NCI-H1092 treated with DMSO at 0.1 percent for 48 hours (cell line): ENCODE measurements around the gene SMPD2.
"Not testable (repeated sequence)": the region's sequence is repeated elsewhere in the genome, so short reads cannot be mapped to it uniquely, and the experiment has no call there.

Experiments
- DNase-seq: peaks from one replicate; lab custom pipeline; 2025; lab: John Stamatoyannopoulos, UW

SMPD2 gene

GRCh38 chr6:109461205-109461604 is 20.7 kb downstream of the SMPD2 start:
- DNase-seq = not testable (repeated sequence)

- DNase-seq = no peak
Observed at GRCh38 chr6:109461733-109462526, 21.4 kb downstream of the SMPD2 start.

DNA sequence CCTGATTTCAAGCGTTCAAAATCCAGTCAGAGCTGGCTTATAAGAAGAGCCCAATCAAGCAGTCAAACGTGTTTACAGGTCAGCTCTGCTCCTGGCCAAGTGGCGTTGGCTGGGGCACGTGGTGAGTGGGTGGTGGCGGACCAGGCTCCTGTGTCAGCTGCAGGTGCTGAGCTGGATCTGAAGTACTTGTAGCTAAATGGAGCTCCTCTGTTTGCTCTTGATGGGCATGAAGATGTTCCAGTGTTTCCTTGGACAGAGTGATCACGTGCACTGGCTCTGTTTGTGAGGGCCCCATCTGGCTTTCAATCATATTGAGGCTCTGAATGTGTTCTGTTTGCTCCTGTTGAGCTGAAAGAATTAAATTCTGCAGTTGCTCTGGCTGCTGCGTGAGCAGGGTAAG is 25.2 kb downstream of the SMPD2 start:
- DNase-seq = peak; percentile 92

- no peak for DNase-seq
Observed at GRCh38 chr6:109466212-109466923, 25.8 kb downstream of the SMPD2 start.

DNA sequence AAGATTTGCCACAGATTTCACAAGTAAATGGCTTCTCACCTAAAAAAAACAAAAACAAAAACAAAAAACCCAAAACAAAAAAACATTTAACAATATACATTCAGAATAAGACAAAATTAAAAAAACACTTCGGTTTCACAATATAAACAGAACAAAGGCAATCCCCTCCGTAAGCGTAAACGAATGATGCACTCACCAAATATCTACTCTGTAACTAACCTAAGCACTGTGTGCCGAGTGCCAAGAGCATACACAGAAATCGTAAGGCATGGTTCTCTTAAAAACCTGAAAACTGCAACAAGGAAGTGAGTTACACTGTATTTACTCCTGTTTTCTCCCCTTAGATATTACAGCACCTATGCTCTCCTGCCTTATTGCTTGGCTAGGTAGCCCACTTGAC is 27.2 kb downstream of the SMPD2 start:
- DNase-seq = no peak

DNA sequence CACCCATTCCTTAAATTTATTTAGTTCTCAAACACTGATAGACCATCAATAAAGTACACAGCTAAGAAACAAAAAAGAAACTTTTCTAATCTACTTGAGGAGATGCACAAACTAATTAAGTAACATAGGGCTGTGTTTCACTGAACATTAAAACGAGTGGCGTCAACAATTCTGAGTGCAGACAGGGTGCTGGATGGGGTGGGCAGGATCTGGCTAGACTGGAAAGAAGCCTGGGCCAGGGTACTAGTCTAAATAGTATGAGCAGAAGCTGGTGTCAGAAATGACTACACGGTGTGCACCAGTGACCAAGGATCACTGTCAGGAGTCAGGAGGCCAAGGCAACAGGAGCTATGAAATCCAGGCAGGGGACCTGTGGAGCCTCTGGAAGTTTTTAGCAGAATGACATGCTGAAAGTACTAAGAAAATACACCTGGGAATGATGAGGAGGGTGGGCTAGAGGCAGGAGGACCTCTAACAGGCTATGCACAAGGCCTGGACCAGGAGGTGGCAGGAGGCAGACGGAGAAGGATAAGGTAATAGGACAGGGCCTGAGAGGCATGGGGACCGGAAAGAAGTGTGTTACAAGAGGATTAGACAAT is 29.2 kb downstream of the SMPD2 start:
- no peak for DNase-seq

- DNase-seq = no peak
Observed at GRCh38 chr6:109471105-109471810, 30.7 kb downstream of the SMPD2 start.

DNA sequence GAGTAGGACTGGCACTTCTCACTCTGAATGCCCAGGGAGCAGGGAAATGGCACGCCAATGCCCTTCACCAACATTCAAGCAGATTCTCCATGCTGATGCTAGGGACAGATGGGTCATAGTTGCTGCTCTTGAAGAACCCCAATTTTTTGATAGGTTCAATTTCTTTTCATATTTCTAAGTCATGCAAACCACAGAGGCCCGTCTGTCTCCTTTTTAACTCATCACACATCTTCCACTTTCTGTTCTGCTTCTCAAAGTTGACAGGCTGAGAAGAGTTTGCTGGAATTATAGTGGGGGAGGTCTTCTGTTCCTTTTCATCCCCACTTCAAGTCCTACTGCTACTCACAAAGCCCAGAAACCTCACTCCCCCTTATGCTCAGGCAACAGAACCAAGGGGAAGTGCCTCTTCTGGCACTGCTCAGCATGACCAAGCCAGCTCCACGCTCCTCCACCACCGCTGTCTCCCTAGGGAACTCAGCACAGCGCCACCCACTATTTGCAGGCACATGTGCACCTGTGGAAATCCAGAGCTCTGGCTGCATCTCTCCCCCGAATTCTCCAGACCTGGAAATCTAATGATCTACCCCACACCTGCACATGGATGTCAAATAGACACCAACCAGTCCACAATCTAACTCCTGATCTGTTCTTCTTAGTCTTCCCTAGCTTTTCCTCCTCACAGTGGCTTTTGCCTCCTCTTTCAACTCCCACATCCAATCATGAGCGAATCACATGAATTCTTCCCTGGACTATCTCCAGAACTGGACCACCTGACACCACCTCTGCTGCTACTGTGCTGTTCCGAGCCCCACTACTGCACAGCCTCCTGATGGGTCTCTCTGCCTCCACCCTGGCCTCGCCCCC is 31.8 kb downstream of the SMPD2 start:
- no peak for DNase-seq

DNA sequence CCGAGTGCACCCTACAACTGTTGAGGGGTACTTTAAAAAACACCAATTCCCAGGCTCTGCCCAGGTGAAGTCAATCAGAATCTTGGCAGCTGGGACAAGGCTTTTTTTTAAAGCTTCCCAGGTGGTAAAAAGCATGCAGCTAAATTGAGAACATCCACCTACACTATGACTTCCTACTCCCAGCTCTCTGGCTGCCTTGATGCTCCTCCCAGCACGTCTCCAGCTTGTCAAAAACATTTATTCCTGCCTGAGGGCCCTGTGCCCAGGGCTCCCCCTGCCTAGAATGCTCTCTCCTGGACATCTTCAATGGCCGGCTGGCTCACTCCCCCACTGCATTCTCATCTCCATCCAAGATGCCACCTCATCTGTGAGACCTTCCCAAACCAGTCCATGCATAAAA is 32.6 kb downstream of the SMPD2 start:
- no peak for DNase-seq

GRCh38 chr6:109474995-109475394 is 34.5 kb downstream of the SMPD2 start:
- DNase-seq = no peak

- no peak for DNase-seq
Observed at GRCh38 chr6:109475625-109476024, 35.1 kb downstream of the SMPD2 start.

DNA sequence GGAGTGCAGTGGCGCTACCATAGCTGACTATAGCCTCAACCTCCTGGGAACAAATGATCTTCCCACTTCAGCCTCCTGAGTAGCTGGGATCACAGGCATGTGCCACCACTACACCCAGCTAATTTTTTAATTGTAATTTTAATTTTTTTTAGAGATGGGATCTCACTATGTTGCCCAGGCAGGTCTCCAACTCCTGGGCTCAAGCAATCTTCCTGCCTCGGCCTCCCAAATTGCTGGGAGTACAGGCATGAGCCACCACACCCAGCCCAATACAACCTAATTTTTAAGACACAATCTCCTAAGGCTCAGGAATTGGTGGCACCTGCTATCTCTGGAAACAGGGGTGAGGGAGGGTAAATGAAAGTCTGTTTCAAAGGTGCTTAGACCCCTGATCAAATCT is 36.7 kb downstream of the SMPD2 start:
- DNase-seq = no peak

DNA sequence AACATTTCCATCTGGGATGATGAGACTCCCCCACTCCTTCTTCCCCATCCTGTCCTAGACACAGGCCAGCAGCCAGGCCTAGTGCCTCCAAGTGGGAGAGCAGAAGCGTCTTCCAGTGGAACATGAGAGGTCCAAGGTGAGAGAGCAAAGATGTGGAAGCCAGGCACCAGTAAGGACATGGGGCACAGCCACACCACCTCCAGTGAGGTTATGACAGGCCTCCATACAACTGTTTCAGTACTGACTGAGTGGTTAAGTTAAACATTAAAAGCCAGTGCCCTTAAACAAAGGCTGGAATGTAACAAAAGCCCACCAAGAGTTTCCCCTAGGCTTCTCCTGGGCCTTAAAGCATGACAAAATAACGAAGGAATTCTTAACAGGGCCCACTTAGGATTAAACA is 37.2 kb downstream of the SMPD2 start:
- no peak for DNase-seq

GRCh38 chr6:109478222-109478805 is 37.8 kb downstream of the SMPD2 start:
- DNase-seq = no peak

DNA sequence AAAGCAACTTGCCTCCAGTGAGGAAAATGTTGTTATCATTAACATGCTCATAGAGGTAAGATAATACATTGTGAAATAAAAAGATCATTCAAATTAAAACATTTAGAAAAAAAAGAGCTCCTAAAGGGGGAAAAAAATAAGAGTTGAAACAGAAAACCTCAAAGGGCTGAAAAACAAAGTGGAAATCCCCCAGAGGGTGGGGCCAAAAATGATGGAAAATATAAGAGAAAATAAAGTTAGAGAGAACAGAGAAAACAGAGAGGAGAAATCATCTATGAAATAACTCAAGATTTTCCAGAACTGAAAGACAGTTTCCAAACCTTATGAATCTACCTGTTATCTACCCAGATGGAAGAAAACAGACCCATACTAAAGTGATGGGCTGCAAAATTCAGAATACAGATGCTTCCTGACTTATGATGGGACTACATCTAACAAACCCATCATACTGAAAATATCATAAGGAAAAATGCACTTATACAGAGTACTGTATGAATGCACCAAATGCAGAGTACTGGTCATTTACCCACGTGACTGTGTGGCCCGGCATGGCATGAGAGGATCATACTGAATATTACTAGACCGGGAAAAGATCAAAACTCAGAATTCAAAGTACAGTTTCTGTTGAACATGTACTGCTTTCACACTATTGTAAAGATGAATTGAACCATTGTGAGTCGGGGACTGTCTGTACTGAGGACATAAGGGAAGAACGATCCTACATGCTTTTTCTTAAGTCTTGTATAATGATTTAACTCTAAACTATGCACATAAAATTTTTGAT is 38.5 kb downstream of the SMPD2 start:
- no peak for DNase-seq

DNA sequence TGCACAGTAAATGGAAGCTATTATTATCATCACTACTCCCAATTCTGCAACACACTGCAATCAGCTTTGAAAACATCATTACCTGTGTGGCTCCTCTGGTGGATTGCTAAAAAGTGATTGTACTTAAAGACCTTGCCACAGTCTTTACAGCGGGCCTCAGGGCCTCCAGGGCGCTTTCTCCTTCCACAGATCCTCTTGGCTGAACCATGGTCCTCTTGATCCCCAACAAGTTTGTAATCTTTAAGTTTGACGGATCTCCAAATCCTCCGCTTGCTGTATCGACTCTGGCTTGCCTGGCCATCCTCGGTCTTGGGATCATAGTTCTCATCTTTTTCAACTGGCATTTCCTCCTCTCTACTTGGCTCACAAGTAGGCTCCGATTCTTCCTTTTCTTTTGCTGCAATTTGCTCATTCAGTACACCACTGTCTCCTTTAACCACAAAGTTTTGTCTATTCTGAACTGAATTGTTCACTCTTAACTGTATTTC is 40.5 kb downstream of the SMPD2 start:
- no peak for DNase-seq

GRCh38 chr6:109482905-109483734 is 42.6 kb downstream of the SMPD2 start, which contains the start of gene ZBTB24:
Gene ZBTB24, minus strand, starts transcription at chr6:109483219. Its CDS starts 1,193 bp downstream, at chr6:109482026.
- DNase-seq = peak; percentile 78

GRCh38 chr6:109483735-109484057 is 43.2 kb downstream of the SMPD2 start:
- no peak for DNase-seq

DNA sequence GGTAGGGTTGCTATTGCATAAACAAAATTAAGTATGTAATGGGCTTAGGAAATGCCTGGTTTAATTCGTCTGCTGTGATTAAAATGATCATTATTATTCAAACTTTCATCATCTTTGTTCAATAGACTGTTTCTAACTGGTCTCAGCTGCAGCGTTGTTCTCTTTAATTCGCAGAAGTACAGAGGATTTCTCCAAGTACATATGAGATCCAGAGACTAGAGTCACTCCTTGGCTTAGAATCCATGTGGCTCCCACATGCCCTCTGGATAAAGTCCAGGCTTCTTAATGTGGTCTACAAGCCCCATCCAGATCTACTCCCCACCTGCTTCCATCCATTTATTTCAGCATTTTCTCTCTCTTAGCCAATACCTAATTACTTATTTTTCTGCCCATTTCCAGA is 43.6 kb downstream of the SMPD2 start:
- DNase-seq = no peak
